GM12892 (cell line): ENCODE measurements around the gene SEMA5B.

ENCODE experiments used
- POLR2A ChIP-seq: IDR thresholded peaks from 2 replicates; pipeline ENCODE4 v1.6.1; 2011; ENCODE audit warnings: low read depth, low read length, control low read depth
- POLR2AphosphoS5 ChIP-seq: IDR thresholded peaks from 2 replicates; pipeline ENCODE4 v1.6.1; 2011; ENCODE audit warnings: low read depth, low read length, control low read depth
- TAF1 ChIP-seq: IDR thresholded peaks from 2 replicates; pipeline ENCODE4 v1.6.1; 2011; ENCODE audit warnings: low read depth, mild to moderate bottlenecking, control low read depth, low read length, borderline replicate concordance

DNA sequence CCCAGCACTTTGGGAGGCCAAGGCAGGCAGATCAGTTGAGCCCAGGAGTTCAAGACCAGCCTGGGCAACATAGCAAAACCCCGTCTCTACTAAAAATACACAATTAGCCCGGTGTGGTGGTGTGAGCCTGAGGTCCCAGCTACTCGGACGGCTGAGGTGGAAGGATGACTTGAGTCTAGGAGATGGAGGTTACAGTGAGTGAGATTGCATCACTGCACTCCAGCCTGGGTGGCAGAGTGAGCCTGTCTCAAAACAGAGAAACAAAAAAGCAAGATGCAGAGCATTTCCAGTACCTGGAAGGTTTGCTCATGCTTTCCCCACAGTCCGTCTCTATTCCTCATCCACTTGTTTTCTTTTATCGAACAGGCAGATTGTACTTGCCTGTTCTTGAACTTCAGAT, 35.5 kb upstream of the SEMA5B start:
- TF ChIP-seq POLR2A (no peak), TAF1 (no peak), POLR2AphosphoS5 (no peak)
